Right atrium auricular region (tissue), 2 donors: ENCODE data around the gene IFNA4. TPM values are rescaled to one million over a fixed set of nuclear protein-coding genes. Genes with fewer than 3 reads are reported as not detected.

Experiments
- DNase-seq: peaks from one replicate; pipeline ENCODE4 v3.0.0-alpha.2; 2019; ENCODE audit warnings: low spot score
- H3K27ac ChIP-seq, 2 donors: fragments of 200-600 bp; sonication (generic); 1 replicate in 1 of 2; 2 replicates in 1 of 2; pipeline ENCODE4 v1.5.1; 2016 to 2019
- H3K27me3 ChIP-seq, 2 donors: fragments of 200-600 bp; sonication (generic); one replicate each; pipeline versions ENCODE4 v1.5.1 to v1.6.0; 2017 to 2019
- H3K36me3 ChIP-seq: fragments of 200-600 bp; sonication (generic); one replicate; pipeline ENCODE4 v1.5.1; 2016
- H3K4me1 ChIP-seq, 2 donors: fragments of 200-600 bp; sonication (generic); one replicate each; pipeline versions ENCODE4 v1.5.1 to v1.6.0; 2017 to 2019
- H3K4me3 ChIP-seq, 2 donors: fragments of 200-600 bp; sonication (generic); 1 replicate in 1 of 2; 2 replicates in 1 of 2; pipeline ENCODE4 v1.5.1; 2017 to 2019; ENCODE audit warnings: mild to moderate bottlenecking in 1 of 2, moderate library complexity in 1 of 2
- H3K9me3 ChIP-seq, 2 donors: fragments of 200-600 bp; sonication (generic); one replicate each; pipeline ENCODE4 v1.5.1; 2019
- total RNA-seq, 2 donors: library from RNA; depleted of rRNA; stranded (reverse); fragments of >200 nt; gene quantifications; one replicate each; pipeline ENCODE4 v1.1.0, GENCODE V29; 2016
- TF ChIP-seq, protein P1 (sequence below), 2 donors: fragments of 200-600 bp; sonication (generic); IDR thresholded peaks; one replicate each; pipeline ENCODE4 v1.5.1; 2019; ENCODE audit warnings: antibody characterized with exemption in 2 of 2

The IFNA4 gene
- total RNA-seq, 2 donors from 2014 or later, result not detected

GRCh38 chr9:21144603-21145002, 42.8 kb downstream of the IFNA4 start:
- no peaks in the 10 kb centered on the region for H3K4me1 ChIP-seq
- no peak for DNase-seq
- TF ChIP-seq, protein P1, sequence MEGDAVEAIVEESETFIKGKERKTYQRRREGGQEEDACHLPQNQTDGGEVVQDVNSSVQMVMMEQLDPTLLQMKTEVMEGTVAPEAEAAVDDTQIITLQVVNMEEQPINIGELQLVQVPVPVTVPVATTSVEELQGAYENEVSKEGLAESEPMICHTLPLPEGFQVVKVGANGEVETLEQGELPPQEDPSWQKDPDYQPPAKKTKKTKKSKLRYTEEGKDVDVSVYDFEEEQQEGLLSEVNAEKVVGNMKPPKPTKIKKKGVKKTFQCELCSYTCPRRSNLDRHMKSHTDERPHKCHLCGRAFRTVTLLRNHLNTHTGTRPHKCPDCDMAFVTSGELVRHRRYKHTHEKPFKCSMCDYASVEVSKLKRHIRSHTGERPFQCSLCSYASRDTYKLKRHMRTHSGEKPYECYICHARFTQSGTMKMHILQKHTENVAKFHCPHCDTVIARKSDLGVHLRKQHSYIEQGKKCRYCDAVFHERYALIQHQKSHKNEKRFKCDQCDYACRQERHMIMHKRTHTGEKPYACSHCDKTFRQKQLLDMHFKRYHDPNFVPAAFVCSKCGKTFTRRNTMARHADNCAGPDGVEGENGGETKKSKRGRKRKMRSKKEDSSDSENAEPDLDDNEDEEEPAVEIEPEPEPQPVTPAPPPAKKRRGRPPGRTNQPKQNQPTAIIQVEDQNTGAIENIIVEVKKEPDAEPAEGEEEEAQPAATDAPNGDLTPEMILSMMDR (IDR thresholded peaks at IDR 0.05), result no peak
- no peak overlapping the region for H3K4me3 ChIP-seq
- no peaks in the 10 kb centered on the region for H3K36me3 ChIP-seq
- H3K27ac ChIP-seq, result no peak overlapping the region
- H3K27me3 ChIP-seq, result no peaks in the 10 kb centered on the region
- H3K9me3 ChIP-seq, result no peaks in the 10 kb centered on the region

GRCh38 chr9:21141427-21141882, 45.9 kb downstream of the IFNA4 start, which contains the start of gene IFNW1:
Gene IFNW1, minus strand, starts transcription at chr9:21141832. Its CDS starts 262 bp downstream, at chr9:21141570.
- TF ChIP-seq, protein P1 (IDR thresholded peaks at IDR 0.05), result no peak
- Histone ChIP-seq H3K9me3 (no peaks in the 10 kb centered on the region), H3K36me3 (no peaks in the 10 kb centered on the region), H3K4me1 (no peaks in the 10 kb centered on the region), H3K27ac (no peak within 1 kb of the TSS), H3K27me3 (no peaks in the 10 kb centered on the region), H3K4me3 (no peak within 1 kb of the TSS)
- no peak for DNase-seq

DNA sequence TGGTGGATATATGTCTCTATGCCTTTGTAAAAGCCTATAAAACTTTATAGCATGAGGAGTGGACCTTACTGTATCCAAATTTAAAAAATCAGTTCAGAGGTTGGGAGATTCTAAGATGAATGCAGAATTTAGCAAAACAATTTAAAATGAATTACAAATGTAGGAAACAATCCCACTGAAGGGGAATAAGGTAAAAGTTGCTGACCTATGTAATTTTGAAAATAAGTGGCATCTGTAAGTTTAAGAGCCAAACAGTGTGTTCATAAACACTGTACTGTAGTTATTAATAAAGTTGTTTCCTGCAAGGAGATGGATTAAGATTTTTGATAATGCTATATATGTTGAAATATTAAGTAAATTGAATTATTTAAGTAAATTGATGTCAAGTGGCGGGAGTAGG, 50.4 kb downstream of the IFNA4 start:
- no peaks in the 10 kb centered on the region for H3K27me3 ChIP-seq
- H3K4me1 ChIP-seq, result no peaks in the 10 kb centered on the region
- no peak overlapping the region for H3K27ac ChIP-seq
- H3K9me3 ChIP-seq, result no peaks in the 10 kb centered on the region
- H3K4me3 ChIP-seq, result no peak overlapping the region
- TF ChIP-seq, protein P1 (IDR thresholded peaks at IDR 0.05), result no peak
- no peaks in the 10 kb centered on the region for H3K36me3 ChIP-seq
- no peak for DNase-seq

Other genes starting within 250 kb of the IFNA4 start
- gene HACD4, start 155.9 kb downstream of the IFNA4 start, total RNA-seq, result 1 to 10 TPM in 1 of 2 donors, under 1 TPM in 1; 0.82 to 1.7 TPM
- gene IFNB1, start 109.6 kb downstream of the IFNA4 start, total RNA-seq, result not detected
- not detected for gene IFNW1, start 45.8 kb downstream of the IFNA4 start, total RNA-seq
- not detected for gene IFNA21, start 20.9 kb downstream of the IFNA4 start, total RNA-seq
- gene IFNA7, start 14.6 kb upstream of the IFNA4 start, total RNA-seq, result not detected
- gene IFNA10, start 19.6 kb upstream of the IFNA4 start, total RNA-seq, result not detected
- not detected for gene IFNA16, start 29.7 kb upstream of the IFNA4 start, total RNA-seq
- not detected for gene IFNA17, start 40.6 kb upstream of the IFNA4 start, total RNA-seq
- not detected for gene IFNA14, start 52.4 kb upstream of the IFNA4 start, total RNA-seq
- gene IFNA5, start 117.7 kb upstream of the IFNA4 start, total RNA-seq, result not detected
- 10 to 100 TPM; 10.7 to 10.8 TPM for gene KLHL9, start 147.8 kb upstream of the IFNA4 start, total RNA-seq
- not detected for gene IFNA6, start 163.3 kb upstream of the IFNA4 start, total RNA-seq
- not detected for gene IFNA13, start 180.5 kb upstream of the IFNA4 start, total RNA-seq
- not detected for gene IFNA2, start 197.8 kb upstream of the IFNA4 start, total RNA-seq
- gene IFNA8, start 221.5 kb upstream of the IFNA4 start, total RNA-seq, result not detected